BLaER1 (cell line): Measurements from ENCODE around the gene ANKMY1.
"Not testable (repeated sequence)": the region's sequence is repeated elsewhere in the genome, so short reads cannot be mapped to it uniquely, and the experiment has no call there.

Experiments used
- H3K27ac ChIP-seq: shearing (Covaris generic); formaldehyde crosslinking; 2 replicates; pipeline ENCODE4 v1.8.1; 2022
- H3K27me3 ChIP-seq: shearing (Covaris generic); formaldehyde crosslinking; 2 replicates; pipeline ENCODE4 v1.8.1; 2022
- H3K36me3 ChIP-seq: shearing (Covaris generic); formaldehyde crosslinking; 2 replicates; pipeline ENCODE4 v1.8.1; 2022
- H3K4me1 ChIP-seq: shearing (Covaris generic); formaldehyde crosslinking; 2 replicates; pipeline ENCODE4 v1.8.1; 2022
- H3K4me2 ChIP-seq: shearing (Covaris generic); formaldehyde crosslinking; 2 replicates; pipeline ENCODE4 v1.8.1; 2022
- H3K4me3 ChIP-seq: shearing (Covaris generic); formaldehyde crosslinking; 2 replicates; pipeline ENCODE4 v1.8.1; 2022
- H3K9ac ChIP-seq: shearing (Covaris generic); formaldehyde crosslinking; 2 replicates; pipeline ENCODE4 v1.8.1; 2022
- H3K9me3 ChIP-seq: shearing (Covaris generic); formaldehyde crosslinking; 2 replicates; pipeline ENCODE4 v1.8.1; 2022
- H4K20me1 ChIP-seq: shearing (Covaris generic); formaldehyde crosslinking; 2 replicates; pipeline ENCODE4 v1.8.1; 2022
- Cebpa-rat ChIP-seq: shearing (Covaris generic); IDR thresholded peaks from 2 replicates; pipeline ENCODE4 v1.8.1; 2022

The ANKMY1 gene

DNA sequence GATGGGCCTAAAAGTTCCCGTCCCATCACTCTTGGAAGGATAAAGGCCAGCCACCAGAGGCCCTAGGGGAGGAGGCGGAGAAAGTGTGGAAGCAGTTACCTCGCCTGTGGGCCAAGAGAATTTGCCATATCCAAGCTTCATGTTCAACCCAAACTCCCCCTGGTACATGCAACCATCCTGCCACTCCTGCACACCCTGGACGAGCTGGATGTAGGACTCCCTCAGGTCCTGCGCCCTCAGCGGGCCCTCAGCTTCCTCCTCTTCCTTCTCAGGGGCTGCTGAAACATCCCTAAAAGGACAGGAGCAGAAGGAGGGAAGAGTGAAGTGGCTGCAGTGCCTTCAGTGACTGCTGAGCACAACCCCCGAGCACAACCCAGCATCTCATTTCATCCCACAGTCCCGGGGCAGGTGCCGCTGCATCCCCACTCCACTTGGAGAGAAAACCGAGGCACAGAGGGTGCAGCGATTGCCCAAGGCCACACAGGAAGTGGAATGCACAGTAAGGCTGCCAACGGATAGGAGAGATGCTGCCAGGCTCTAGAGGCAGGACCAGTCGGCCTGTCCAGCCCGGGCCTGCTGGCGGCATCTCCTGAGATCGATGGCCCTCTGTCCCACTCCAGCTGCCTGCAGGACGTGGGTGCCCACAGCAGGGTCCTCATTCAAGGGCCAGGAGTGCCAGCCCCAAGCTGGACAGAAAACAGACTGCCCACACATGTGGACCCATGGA is 2.9 kb downstream of the ANKMY1 start:
- Histone ChIP-seq H3K36me3 (peaks cover 69% of the 10 kb centered on the region), H3K27ac (peak overlapping the region; percentile 91), H3K9me3 (peaks cover 5% of the 10 kb centered on the region), H3K9ac (0 out of 2 replicates have a peak overlapping the region, but pooled peaks have one; percentile 32), H3K4me2 (peak overlapping the region; percentile 82), H4K20me1 (peaks cover 48% of the 10 kb centered on the region; the same call in 1 of the 2 replicates), H3K27me3 (no peaks in the 10 kb centered on the region), H3K4me1 (peaks cover 90% of the 10 kb centered on the region), H3K4me3 (no peak overlapping the region)
- no peak for TF ChIP-seq Cebpa-rat

DNA sequence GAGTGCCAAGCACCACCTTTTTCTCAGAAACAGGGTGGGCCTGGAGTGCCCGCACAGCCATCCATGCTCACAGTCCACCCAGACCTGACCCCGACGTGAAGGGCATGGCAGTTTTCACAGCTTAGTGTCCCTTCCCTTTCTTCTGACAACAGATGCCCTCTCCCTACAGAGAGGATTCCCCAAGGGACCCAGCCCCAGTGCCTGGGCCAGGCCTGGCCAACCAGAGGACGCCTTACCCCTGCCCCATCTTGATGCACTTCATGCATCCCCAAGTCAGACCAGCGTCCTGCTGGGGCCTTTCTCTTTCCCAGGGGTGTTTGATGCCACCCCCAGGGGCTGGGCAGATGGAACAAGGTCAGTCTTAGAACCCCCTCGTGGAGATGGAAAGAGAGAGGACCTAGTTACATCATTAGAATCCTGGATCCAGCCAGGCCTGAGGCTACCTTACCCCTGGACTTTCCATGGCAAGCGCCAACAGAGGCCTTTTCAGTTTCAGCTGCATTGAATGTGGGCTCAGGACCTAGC is 3.8 kb downstream of the ANKMY1 start:
- H3K27me3 ChIP-seq = no peaks in the 10 kb centered on the region
- peaks cover 41% of the 10 kb centered on the region; the same call in 1 of the 2 replicates for H4K20me1 ChIP-seq
- H3K36me3 ChIP-seq = peaks cover 64% of the 10 kb centered on the region
- H3K27ac ChIP-seq = peak overlapping the region; percentile 91
- 0 out of 2 replicates have a peak overlapping the region, but pooled peaks have one; percentile 32 for H3K9ac ChIP-seq
- H3K4me2 ChIP-seq = peak overlapping the region; percentile 82
- H3K4me1 ChIP-seq = peaks cover 81% of the 10 kb centered on the region
- peaks cover 5% of the 10 kb centered on the region for H3K9me3 ChIP-seq
- TF ChIP-seq Cebpa-rat = no peak
- H3K4me3 ChIP-seq = no peak overlapping the region

DNA sequence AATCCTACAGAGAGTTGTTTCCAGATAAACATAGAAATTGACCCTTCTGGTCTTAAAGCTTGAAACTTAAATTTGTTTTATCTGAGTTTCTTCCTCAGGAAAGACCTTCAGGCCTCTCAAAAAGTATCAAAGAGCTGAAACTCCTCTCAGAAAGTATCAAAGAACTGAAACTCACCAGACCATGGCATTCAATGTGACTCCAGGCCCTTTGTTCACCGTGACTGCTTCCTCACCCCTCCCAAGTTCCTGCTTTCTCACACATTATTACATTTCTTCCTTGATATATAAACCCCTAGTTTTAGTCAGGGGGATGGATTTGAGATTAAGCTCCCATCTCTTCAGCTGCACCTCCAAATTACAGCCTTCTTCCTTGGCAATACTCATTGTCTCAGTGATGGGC is 6.0 kb downstream of the ANKMY1 start:
- H3K4me1 ChIP-seq = peaks cover 62% of the 10 kb centered on the region
- H3K9me3 ChIP-seq = peaks cover 9% of the 10 kb centered on the region
- H3K4me3 ChIP-seq = peak overlapping the region; percentile 53
- peak overlapping the region; percentile 74 for H3K9ac ChIP-seq
- H3K27ac ChIP-seq = peak overlapping the region; percentile 91
- peak overlapping the region; percentile 82 for H3K4me2 ChIP-seq
- H3K27me3 ChIP-seq = no peaks in the 10 kb centered on the region
- no peak for TF ChIP-seq Cebpa-rat
- peaks cover 43% of the 10 kb centered on the region for H3K36me3 ChIP-seq
- H4K20me1 ChIP-seq = peaks cover 24% of the 10 kb centered on the region; the same call in 1 of the 2 replicates

DNA sequence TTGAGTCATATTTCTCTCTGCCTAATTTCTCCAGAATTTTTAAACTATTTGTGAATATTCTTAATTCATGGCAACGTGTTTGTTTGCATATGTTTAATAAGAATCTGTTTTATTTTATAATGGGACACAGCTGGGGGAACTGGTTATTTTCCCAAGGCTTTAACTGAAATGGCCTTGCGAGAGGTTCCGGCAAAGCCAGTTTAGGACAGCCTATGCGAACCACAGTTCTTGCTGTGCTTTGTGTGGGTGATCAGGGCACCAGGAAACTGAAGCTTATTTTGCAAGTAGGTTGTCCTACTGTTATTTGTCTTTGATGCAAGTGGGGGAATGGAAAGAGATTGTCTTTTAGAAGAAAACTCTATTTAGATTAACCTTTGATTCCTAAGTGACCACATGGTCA is 6.5 kb downstream of the ANKMY1 start:
- Histone ChIP-seq H3K4me2 (peak overlapping the region; percentile 82), H3K4me3 (peak overlapping the region; percentile 53), H3K36me3 (peaks cover 38% of the 10 kb centered on the region), H3K4me1 (peaks cover 57% of the 10 kb centered on the region), H3K27me3 (no peaks in the 10 kb centered on the region), H3K9ac (peak overlapping the region; percentile 74), H3K9me3 (peaks cover 9% of the 10 kb centered on the region), H3K27ac (peak overlapping the region; percentile 91), H4K20me1 (peaks cover 20% of the 10 kb centered on the region; the same call in 1 of the 2 replicates)
- no peak for TF ChIP-seq Cebpa-rat

- H3K4me1 ChIP-seq = no peaks in the 10 kb centered on the region
- H3K4me3 ChIP-seq = no peak overlapping the region
- H3K36me3 ChIP-seq = peaks cover 89% of the 10 kb centered on the region
- H3K27me3 ChIP-seq = no peaks in the 10 kb centered on the region
- TF ChIP-seq Cebpa-rat = no peak
- H3K4me2 ChIP-seq = no peak overlapping the region
- H3K27ac ChIP-seq = no peak overlapping the region
- H3K9ac ChIP-seq = no peak overlapping the region
- H3K9me3 ChIP-seq = peaks cover 57% of the 10 kb centered on the region
- H4K20me1 ChIP-seq = peaks cover 22% of the 10 kb centered on the region
Observed at GRCh38 chr2:240539906-240540305, 17.9 kb downstream of the ANKMY1 start.

DNA sequence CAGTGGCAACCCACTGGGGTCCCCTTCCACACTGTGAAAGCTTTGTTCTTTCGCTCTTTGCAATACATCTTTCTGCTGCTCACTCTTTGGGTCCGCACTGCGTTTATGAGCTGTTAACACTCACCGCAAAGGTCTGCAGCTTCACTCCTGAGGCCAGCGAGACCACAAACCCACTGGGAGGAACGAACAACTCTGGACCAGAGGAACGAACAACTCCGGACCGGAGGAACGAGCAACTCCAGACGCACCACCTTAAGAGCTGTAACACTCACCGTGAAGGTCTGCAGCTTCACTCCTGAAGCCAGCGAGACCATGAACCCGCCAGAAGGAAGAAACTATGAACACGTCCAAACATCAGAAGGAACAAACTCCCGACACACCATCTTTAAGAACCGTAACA is 18.7 kb downstream of the ANKMY1 start:
- Histone ChIP-seq H3K36me3 (peaks cover 91% of the 10 kb centered on the region), H4K20me1 (peaks cover 22% of the 10 kb centered on the region)

DNA sequence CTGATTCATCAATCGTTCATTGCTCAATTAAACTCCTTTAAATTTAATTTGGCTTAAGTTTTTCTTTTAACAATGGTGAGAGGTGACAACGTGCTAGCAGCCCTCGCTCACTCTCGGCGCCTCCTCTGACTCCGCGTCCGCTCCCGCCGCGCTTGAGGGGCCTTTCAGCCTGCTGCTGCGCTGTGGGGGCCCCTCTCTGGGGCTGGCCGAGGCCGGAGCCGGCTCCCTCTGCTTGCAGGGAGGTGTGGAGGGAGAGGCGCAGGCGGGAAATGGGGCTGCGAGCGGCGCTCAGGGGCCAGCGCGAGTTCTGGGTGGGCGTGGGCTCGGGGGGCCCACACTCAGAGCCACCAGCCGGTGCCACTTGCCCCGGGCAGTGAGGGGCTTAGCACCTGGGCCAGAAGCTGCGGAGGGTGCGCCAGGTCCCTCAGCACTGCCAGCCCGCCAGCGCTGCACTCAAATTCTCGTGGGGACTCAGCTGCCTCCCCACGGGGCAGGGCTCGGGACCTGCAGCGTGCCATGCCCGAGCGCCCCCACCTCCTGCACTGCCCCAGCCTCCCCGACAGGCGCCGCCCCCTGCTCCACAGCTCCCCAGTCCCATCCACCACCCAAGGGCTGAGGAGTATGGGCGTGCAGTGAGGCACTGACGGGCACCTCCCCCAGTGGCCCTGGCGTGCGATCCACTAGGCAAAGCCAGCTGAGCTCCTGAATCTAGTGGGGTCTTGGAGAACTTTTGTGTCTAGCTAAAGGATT is 19.6 kb downstream of the ANKMY1 start:
- peaks cover 60% of the 10 kb centered on the region for H3K9me3 ChIP-seq
- H3K36me3 ChIP-seq = peaks cover 91% of the 10 kb centered on the region
- H3K4me1 ChIP-seq = no peaks in the 10 kb centered on the region
- H4K20me1 ChIP-seq = peaks cover 22% of the 10 kb centered on the region
- H3K27me3 ChIP-seq = no peaks in the 10 kb centered on the region
- no peak overlapping the region for H3K9ac ChIP-seq
- no peak overlapping the region for H3K4me2 ChIP-seq
- H3K27ac ChIP-seq = no peak overlapping the region
- TF ChIP-seq Cebpa-rat = no peak
- H3K4me3 ChIP-seq = no peak overlapping the region

More for the DNA sequence above, 18.7 kb downstream of the ANKMY1 start:
- not testable (repeated sequence) for H3K27ac ChIP-seq, H3K27me3 ChIP-seq, H3K9ac ChIP-seq, H3K4me2 ChIP-seq, H3K4me3 ChIP-seq, H3K4me1 ChIP-seq
- H3K9me3 ChIP-seq = peaks cover 58% of the 10 kb centered on the region

DNA sequence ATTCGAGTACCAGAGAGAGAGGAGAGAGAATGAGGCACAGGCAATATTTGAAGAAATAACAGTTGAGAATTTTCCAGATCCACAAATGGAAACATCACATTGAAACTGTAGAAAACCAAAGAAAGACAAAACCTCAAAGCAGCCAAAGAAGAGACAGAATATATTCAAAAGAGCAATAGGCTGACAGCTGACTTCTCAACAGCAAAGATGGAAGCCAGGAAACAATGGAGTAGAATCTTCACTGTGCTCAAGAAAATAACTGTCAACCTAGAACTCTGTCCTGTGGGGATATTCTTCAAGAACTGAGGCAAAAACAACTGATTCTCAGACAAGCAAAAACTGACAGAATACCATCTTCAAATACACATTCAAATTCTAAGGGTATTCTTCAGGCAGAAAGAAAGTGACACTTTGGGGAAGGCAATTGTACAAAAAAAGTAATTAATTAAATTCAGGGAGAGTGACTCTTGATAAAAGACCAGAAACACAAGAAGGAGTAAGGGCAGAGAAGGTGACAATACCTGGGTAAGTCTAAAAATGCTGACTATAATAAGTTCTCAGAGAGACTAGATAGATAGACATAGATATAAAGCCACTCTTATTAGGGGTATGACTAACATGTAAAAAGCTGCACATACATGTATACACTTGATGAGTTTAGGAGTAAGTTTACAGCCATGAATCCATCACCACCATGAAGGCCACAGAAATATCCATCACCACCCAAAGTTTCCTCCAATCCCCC is 25.6 kb downstream of the ANKMY1 start:
- H3K4me1 ChIP-seq = no peaks in the 10 kb centered on the region
- H3K36me3 ChIP-seq = peaks cover 90% of the 10 kb centered on the region
- H3K27me3 ChIP-seq = no peaks in the 10 kb centered on the region
- no peak for TF ChIP-seq Cebpa-rat
- no peak overlapping the region for H3K27ac ChIP-seq
- peaks cover 5% of the 10 kb centered on the region for H4K20me1 ChIP-seq
- H3K9me3 ChIP-seq = peaks cover 77% of the 10 kb centered on the region
- no peak overlapping the region for H3K4me2 ChIP-seq
- H3K4me3 ChIP-seq = no peak overlapping the region
- H3K9ac ChIP-seq = no peak overlapping the region

- peaks cover 92% of the 10 kb centered on the region for H3K36me3 ChIP-seq
- no peak overlapping the region for H3K9ac ChIP-seq
- no peaks in the 10 kb centered on the region for H3K27me3 ChIP-seq
- peaks cover 88% of the 10 kb centered on the region for H3K9me3 ChIP-seq
- no peak overlapping the region for H3K27ac ChIP-seq
- TF ChIP-seq Cebpa-rat = no peak
- no peak overlapping the region for H3K4me3 ChIP-seq
- no peak overlapping the region for H3K4me2 ChIP-seq
- H3K4me1 ChIP-seq = no peaks in the 10 kb centered on the region
- no peaks in the 10 kb centered on the region for H4K20me1 ChIP-seq
Observed at GRCh38 chr2:240531038-240531437, 26.8 kb downstream of the ANKMY1 start.
